Hematopoietic multipotent progenitor cell treated with erythropoietin and hydrocortisone succinate and interleukin-3 and kit ligand, for 6 days (in vitro differentiated cells): ENCODE measurements around the gene CTCFL.
A peak's percentile ranks its signal among the peaks of the same experiment; 100 is the strongest.
"Not testable (repeated sequence)": the region's sequence is repeated elsewhere in the genome, so short reads cannot be mapped to it uniquely, and the experiment has no call there.

Experiments used
- DNase-seq: peaks from one replicate; pipeline ENCODE4 v3.0.0-alpha.2; 2015

The CTCFL gene

DNA sequence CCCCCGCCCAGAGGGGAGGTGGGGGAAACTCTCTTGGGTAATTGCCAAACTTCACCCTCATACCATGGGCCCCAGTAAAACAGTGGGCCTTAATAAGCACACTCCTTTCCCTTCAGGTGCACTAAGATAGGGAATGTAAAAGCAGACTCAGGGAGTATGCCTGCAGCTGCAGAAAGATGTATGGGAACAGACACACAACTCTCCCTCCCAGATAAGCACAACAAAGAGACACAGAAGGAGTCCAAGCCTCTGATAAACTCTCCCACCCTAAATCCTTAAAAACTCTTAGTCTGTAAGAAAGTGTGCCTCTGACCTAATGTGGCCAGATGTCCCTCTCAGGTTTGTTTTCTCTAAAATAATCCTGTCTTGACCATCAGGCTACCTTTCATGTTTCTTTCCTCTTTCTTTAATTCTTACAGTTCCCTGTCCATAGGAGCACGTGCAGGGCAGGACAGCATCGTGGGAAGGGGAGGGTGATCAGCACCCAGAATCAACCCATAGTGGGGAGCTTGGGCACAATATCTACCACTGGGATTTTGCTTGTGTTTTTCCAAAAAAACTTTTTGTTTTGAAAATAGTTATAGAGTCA lies 11.3 kb upstream of the CTCFL start:
- DNase-seq = no peak

GRCh38 chr20:57535297-57535696 lies 10.4 kb upstream of the CTCFL start:
- DNase-seq = no peak

- DNase-seq = no peak
These were observed 7.2 kb upstream of the CTCFL start for GRCh38 chr20:57532104-57532503.

- DNase-seq = no peak
These were observed 5.5 kb upstream of the CTCFL start for GRCh38 chr20:57530327-57530981.

- DNase-seq = no peak
These were observed 4.9 kb upstream of the CTCFL start for GRCh38 chr20:57529810-57530209.

- no peak for DNase-seq
These were observed 4.2 kb upstream of the CTCFL start for GRCh38 chr20:57529160-57529585.

DNA sequence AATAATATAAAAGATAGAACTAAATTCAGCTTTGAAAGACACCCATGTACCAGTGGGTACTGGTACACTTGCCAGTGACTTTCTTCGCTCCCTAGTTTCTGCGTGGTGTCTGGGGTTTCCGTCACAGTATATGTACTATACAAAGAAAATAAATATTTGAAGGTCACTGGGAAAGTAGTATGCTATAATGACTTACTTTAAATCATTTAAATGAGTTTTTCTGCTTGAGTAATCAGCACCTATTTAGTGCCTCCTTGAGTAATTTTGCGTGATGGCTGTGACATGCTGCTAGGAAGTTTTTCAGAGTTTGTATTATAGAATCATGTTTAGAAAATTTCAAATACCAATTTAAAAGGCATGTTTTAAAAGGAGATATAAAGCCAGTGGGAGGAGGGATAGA lies 3.2 kb upstream of the CTCFL start:
- DNase-seq = no peak

DNA sequence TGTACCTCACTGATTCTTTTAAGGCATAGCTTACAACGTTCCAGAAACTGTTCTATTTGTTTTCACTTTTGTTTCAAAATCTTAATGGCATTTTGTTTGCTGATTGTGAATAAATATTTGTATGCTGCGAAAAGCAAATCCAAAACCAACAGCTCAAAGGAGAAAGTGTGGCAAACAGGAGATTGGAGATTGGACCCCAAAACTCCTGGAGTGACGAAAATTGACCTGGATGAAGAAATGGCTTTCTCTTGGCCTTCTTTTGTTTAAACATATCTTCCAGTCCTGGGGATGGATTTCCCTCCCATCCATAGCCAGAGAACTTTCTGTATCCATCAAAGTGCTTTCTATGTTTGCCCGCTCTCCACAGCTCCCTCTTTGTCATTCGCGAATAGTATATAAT lies 2.8 kb upstream of the CTCFL start:
- DNase-seq = no peak

DNA sequence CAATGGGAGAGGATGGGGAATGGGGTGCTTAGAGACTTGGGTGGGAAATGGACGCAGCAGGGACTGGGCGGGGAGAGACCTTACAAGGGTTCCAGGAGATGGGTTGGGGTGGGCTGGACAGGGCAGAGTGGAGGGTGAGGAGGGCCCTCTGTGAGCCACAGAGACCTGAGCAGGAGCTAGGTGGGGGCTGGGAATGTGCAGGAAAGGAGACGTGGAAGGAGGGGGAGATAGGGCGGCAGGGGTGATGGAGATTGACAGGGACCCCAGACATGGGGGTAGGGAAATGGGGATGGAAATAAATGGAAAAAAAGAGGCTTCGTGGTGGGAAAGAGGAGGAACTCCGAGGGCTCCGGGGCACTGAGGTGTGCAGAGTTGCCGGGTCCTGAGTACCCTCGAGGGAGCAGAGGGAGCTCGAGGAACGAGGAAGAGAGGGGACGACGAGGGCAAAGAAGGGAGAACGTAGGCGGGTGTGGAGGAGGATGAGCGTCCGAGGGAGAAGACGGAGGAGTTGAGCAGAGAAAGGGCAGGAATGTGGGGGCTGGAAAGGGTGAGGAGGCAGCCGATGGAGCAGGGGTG lies 2.0 kb upstream of the CTCFL start:
- DNase-seq = no peak

- DNase-seq = peak; percentile 73
These were observed 1.3 kb upstream of the CTCFL start for GRCh38 chr20:57526087-57526884.

GRCh38 chr20:57525328-57526086 lies 567 bp upstream of the CTCFL start:
- no peak for DNase-seq

DNA sequence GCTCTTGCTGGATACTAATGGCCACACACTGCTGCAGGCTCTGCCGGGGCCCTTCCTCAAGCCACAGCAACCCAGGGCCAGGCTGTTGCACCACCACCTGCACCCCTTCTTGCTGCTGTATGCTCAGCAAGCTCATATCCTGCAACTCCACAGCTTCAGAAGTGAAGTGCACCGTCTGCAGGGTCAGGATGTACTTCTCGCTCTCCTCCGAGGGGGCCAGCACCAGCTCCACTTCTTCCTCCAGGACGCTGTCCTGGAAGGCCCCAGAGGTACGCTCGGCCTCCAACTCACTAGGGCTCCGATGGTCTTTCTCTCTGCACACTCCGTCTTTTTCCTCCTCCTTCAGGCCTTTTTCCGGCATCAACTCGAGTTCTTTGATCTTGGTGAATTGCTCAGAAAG lies 1.2 kb downstream of the CTCFL start:
- DNase-seq = no peak

- no peak for DNase-seq
These were observed 2.4 kb downstream of the CTCFL start for GRCh38 chr20:57522380-57523140.

DNA sequence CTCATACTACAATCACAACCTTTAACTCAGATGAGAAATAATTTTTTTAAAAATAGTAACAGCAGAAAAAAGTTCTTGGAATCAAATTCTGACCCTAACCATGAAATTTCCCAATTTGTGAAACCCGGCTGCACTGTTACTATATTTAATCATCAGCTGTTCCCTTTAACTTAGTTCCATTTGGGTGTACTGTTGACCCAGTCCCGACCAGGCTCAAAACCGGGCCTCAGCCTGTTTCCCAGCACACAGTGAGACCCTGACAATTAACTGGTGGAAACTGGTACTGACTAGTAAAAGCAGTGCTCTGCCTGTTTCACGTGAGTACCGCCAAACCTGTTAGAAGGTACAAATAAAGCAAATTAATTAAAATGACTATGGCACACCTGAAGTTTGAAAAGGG lies 7.0 kb downstream of the CTCFL start:
- DNase-seq = no peak

- DNase-seq = peak; percentile 83
These were observed 10.6 kb downstream of the CTCFL start for GRCh38 chr20:57514273-57514751.

DNA sequence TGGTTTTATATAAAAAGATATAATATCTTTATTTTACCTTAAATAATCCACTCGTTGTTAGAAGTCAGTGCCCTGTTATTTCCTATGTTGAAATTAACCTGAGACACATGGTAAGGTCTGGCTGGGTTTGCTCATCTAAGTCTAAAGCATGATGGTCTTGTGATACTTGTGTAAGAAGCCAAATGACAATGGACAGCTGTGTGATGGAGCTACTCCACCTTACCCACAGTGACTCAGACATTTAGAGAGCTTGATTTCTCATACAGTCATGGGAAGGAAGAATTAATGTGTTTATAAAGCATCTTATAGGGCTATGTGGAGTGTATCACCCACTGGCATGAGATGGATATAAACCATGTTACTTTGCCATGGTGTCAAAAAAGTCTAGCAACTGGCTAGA lies 11.7 kb downstream of the CTCFL start:
- DNase-seq = no peak

DNA sequence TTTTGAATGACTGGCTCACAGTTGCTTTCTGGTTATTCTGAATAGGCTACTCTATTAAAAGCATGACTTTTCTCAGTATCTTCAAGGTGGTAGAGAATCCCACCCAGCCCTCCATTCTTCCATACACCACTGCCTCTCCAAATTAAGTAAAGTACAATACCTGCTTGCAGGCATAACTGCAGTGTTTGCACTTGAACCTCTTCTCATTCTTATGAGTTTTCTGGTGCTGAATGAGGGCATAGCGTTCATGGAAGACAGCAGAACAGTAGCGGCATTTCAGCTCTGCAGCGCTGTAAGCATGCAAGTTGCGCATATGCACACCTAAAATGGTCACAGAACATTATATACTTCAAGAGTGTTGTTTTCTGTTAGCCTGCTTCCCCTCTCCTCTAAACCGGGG lies 12.5 kb downstream of the CTCFL start:
- DNase-seq = no peak

DNA sequence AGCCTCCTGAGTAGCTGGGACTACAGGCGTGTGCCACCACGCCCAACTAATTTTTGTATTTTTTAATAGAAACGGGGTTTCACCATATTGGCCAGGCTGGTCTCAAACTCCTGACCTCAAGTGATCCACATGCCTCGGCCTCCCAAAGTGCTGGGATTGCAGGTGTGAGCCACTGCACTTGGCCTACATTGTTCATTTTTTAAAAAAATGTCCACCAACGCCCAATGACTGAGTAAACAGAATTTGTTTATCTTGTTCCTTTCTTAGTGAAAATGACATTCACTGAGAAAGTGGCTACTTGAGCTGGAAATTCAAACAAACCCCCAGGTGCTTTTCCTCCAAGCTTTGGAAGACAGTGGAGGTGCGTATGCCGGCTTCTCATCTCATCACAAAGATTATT lies 13.2 kb downstream of the CTCFL start:
- not testable (repeated sequence) for DNase-seq

- DNase-seq = peak; percentile 57
These were observed 15.2 kb downstream of the CTCFL start for GRCh38 chr20:57509665-57510237.

- no peak for DNase-seq
These were observed 16.1 kb downstream of the CTCFL start for GRCh38 chr20:57508831-57509230.

DNA sequence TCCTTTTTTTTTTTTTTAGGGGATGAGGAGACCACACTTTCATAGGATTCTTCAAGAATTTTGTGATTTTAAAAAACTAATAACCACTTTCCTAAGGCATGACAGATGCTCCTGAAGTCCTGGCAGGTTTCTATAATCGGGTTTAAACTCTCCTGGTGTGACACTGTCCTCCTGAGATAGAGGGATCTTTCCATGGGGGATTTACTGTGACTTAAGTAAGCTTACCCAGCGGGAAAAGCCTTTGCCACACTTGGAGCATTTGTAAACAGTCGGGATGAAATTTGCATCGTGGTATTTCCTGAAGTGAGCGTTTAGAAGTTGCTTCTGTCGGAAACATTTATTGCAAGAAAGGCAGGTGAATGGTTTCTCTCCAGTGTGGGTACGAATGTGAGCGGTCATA lies 16.6 kb downstream of the CTCFL start:
- DNase-seq = no peak

- DNase-seq = no peak
These were observed 17.5 kb downstream of the CTCFL start for GRCh38 chr20:57507477-57507876.
